ENCODE measurements around the gene VIT. TPM values are rescaled to one million over a fixed set of nuclear protein-coding genes. Genes with fewer than 3 reads are reported as not detected.

The VIT gene
- total RNA-seq, 1 donor from 2014 or later, result not detected

DNA sequence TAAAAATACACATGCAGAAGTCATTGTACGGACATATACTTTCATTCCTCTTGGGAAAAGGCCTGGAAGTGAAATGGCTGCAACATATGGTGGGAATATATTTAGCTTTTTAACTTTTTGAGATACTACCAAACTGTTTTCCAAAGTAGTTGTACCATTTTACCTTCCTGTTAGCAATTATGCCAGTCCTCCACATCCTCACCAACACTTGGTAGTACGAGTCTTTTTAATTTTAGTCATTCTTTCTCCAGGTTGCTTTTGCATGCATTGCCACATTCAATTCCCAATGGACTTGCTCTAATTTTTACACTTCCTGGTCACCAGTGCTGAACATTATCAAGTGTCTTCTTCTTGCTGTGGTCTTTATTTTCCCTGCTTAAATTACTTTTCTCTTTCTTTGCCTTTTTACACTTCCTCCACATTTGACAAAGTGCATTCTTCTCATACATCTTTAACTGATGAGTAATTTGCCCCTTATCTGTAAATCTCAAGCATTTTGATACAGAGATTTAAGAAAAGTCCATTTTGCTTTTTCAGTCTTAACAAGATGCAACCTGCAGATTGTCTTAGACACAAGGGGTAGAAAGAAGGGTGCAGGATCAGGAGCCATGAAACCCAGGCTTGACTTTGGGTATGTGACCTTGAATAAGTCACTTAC lies 14.5 kb downstream of the VIT start:
- Mint-ChIP-seq H3K27ac (no peak overlapping the region), H3K27me3 (peaks cover under 1% of the 10 kb centered on the region), H3K36me3 (ENCODE audit: low read depth) (no peaks in the 10 kb centered on the region), H3K4me1 (no peaks in the 10 kb centered on the region), H3K9me3 (peaks cover 10% of the 10 kb centered on the region), H3K4me3 (no peak overlapping the region)
- DNase-seq (no peak), ATAC-seq (ENCODE audit: low read depth) (no peak)
- TF ChIP-seq, protein P1, sequence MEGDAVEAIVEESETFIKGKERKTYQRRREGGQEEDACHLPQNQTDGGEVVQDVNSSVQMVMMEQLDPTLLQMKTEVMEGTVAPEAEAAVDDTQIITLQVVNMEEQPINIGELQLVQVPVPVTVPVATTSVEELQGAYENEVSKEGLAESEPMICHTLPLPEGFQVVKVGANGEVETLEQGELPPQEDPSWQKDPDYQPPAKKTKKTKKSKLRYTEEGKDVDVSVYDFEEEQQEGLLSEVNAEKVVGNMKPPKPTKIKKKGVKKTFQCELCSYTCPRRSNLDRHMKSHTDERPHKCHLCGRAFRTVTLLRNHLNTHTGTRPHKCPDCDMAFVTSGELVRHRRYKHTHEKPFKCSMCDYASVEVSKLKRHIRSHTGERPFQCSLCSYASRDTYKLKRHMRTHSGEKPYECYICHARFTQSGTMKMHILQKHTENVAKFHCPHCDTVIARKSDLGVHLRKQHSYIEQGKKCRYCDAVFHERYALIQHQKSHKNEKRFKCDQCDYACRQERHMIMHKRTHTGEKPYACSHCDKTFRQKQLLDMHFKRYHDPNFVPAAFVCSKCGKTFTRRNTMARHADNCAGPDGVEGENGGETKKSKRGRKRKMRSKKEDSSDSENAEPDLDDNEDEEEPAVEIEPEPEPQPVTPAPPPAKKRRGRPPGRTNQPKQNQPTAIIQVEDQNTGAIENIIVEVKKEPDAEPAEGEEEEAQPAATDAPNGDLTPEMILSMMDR (IDR thresholded peaks at IDR 0.05), result no peak
- ChIA-PET POLR2A (no interaction called here), CTCF (no interaction called here)
- intact Hi-C loops (cut with micrococcal nuclease), result no loop called here

DNA sequence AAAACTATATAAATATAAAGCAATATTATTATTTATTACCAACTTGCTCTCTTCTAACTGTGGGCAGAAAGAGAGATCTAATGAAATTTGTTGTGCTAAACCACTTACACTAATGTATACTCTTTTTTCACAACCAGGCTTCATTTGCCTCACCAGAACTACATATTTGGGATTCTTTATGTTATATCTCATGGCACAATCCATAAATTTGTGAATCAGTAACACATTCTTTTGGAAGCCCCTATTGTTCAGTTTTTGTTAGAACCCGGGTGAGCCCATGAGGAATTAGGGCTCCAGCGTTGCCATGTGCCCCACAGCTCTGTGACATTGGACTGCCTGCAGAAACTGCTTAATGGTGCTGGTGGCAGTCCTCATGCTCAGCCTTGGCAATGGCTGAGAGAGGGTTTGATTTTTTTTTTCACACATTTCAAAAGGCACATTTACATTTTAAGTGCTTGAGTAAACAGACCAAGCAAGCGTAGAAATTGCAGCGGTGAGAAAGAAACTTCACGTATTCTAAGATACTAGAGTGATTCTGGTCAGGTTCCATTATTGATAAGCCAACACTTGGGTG lies 15.3 kb downstream of the VIT start:
- H3K9me3 Mint-ChIP-seq, result peaks cover 10% of the 10 kb centered on the region
- intact Hi-C loops (cut with micrococcal nuclease), result no loop called here
- POLR2A ChIA-PET, result no interaction called here
- H3K36me3 Mint-ChIP-seq (ENCODE audit: low read depth), result no peaks in the 10 kb centered on the region
- CTCF ChIA-PET, result no interaction called here
- H3K27me3 Mint-ChIP-seq, result no peaks in the 10 kb centered on the region
- TF ChIP-seq, protein P1 (IDR thresholded peaks at IDR 0.05), result no peak
- no peaks in the 10 kb centered on the region for H3K4me1 Mint-ChIP-seq
- ATAC-seq (ENCODE audit: low read depth), result no peak
- H3K4me3 Mint-ChIP-seq, result no peak overlapping the region
- no peak overlapping the region for H3K27ac Mint-ChIP-seq
- no peak for DNase-seq

DNA sequence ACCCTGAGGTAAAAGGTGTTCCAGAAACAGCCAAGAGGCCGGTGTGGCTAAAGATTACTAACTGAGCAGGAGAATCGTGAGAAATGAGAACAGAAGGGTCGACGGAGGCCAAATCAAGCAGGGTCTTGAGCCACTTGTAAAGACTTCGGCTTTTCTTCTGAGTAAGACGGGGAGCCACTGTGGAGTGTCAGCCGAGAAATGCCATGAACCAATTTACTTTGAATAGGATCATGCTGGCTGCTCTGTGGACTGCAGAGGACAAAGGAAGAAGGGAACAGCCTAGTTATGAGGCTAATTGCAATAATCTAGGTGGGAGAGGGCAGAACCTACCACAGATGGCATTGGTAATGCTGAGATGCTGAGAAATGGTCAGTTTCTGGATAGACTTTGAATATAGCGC lies 16.8 kb downstream of the VIT start:
- Mint-ChIP-seq H3K4me3 (no peak overlapping the region), H3K36me3 (ENCODE audit: low read depth) (no peaks in the 10 kb centered on the region), H3K4me1 (no peaks in the 10 kb centered on the region), H3K27ac (no peak overlapping the region), H3K27me3 (no peaks in the 10 kb centered on the region), H3K9me3 (peaks cover 10% of the 10 kb centered on the region)
- DNase-seq (no peak), ATAC-seq (ENCODE audit: low read depth) (no peak)
- ChIA-PET CTCF (no interaction called here), POLR2A (no interaction called here)
- TF ChIP-seq, protein P1 (IDR thresholded peaks at IDR 0.05), result no peak
- intact Hi-C loops (cut with micrococcal nuclease), result no loop called here

DNA sequence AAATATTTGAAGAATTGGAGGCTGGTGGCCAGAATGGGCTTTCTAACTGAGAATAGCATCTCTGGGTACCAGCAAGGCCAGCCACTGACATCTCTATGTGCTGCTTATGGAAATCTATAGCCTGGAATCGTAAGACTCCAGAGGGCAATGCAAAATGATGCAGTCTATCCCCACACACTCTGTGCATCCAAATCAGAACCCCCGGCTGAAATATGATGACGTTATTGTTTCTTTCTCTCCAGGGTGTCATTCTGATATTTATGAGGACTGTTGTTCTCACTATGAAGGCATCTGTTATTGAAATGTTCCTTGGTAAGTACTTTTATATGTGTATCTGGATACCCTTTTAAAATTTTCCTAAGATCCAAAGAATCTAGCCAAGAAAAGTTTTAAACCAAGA lies 19.6 kb downstream of the VIT start:
- CTCF ChIA-PET, result no interaction called here
- H3K36me3 Mint-ChIP-seq (ENCODE audit: low read depth), result no peaks in the 10 kb centered on the region
- TF ChIP-seq, protein P1 (IDR thresholded peaks at IDR 0.05), result no peak
- no peak overlapping the region for H3K27ac Mint-ChIP-seq
- no peaks in the 10 kb centered on the region for H3K4me1 Mint-ChIP-seq
- no peaks in the 10 kb centered on the region for H3K27me3 Mint-ChIP-seq
- H3K4me3 Mint-ChIP-seq, result no peak overlapping the region
- ATAC-seq (ENCODE audit: low read depth), result no peak
- POLR2A ChIA-PET, result no interaction called here
- DNase-seq, result no peak
- intact Hi-C loops (cut with micrococcal nuclease), result no loop called here
- H3K9me3 Mint-ChIP-seq, result peaks cover 9% of the 10 kb centered on the region

DNA sequence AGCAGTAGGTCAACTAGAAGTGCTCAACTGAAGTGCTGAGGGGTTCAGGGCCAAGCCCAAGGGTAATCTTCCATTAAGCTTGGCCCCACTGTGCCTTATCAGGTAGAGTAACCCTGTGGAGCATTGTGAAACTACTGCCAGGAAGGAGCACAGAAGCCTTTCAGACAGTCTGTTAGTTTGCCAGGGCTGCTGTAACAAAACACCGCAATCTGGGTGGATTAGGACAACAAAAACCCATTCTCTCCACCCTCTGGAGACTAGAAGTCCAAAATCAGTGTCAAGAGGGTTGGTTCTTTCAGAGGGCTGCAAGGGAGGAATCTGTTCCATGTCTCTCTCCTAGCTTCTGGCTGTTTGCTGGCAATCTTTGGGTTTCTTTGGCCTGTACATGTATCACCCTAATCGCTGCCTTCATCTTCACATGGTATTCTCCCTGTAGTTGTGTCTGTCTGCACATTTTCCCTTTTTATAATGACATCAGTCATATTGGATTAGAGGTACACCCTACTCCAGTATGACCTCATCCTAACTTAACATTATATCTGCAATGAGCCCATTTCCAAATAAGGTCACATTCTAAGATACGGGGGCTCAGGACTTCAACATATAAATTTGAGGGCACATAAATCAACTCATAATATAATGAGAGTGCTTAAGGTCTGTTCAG lies 21.2 kb downstream of the VIT start:
- Mint-ChIP-seq H3K9me3 (peaks cover 5% of the 10 kb centered on the region), H3K27ac (no peak overlapping the region), H3K4me1 (no peaks in the 10 kb centered on the region), H3K4me3 (no peak overlapping the region), H3K27me3 (no peaks in the 10 kb centered on the region), H3K36me3 (ENCODE audit: low read depth) (no peaks in the 10 kb centered on the region)
- ChIA-PET POLR2A (no interaction called here), CTCF (no interaction called here)
- no peak for DNase-seq
- intact Hi-C loops (cut with micrococcal nuclease), result no loop called here
- TF ChIP-seq, protein P1 (IDR thresholded peaks at IDR 0.05), result no peak
- ATAC-seq (ENCODE audit: low read depth), result no peak
